K562 (cell line): ENCODE results near the gene ANKLE2. TPM values are rescaled to one million over a fixed set of nuclear protein-coding genes. Genes with fewer than 3 reads are reported as not detected.

Experiments
- ATAC-seq: fragments of 200-7000 bp; cut with Tn5 transposase; 3 replicates; pipeline ENCODE4 v1.9.1; 2020; ENCODE audit warnings: moderate library complexity
- BruUV-seq: library from RNA; stranded (reverse); fragments of 400-500 nt; replicated peaks from 2 replicates; lab custom pipeline; 2021; lab: Mats Ljungman, UMichigan
- CTCF ChIA-PET: fragments of 300-600 bp; formaldehyde crosslinking; extraction: SDS; loops from one replicate; lab custom pipeline; 2021; ENCODE audit warnings: low intra/inter-chr PET ratio; lab: Yijun Ruan, JAX
- POLR2A ChIA-PET: fragments of 300-600, 350-650 bp; sonication (Branson Sonifier 250); formaldehyde crosslinking; extraction: SDS; loops from one replicate; lab custom pipeline; 2021; ENCODE audit warnings: antibody characterized with exemption, inconsistent platforms; lab: Yijun Ruan, JAX
- DNase-seq, 4 experiments: peaks; one replicate each; pipeline versions ENCODE4 v3.0.0 to v3.0.0-alpha.2; 2011 to 2018; ENCODE audit warnings: low spot score in 3 of 4, mixed read lengths in 3 of 4; ENCODE audit errors: extremely low read depth in 1 of 4
- FAIRE-seq: peaks from 2 replicates; lab custom pipeline; 2011; peaks lifted over from hg19 to GRCh38; lab: Jason Lieb, UNC
- H2AFZ ChIP-seq: 2 replicates; pipeline ENCODE4 v1.6.0; 2011; ENCODE audit warnings: low read depth, low read length, control low read depth, inconsistent platforms
- H3K27ac ChIP-seq: fragments of 200-600 bp; 3 replicates; pipeline ENCODE4 v1.8.0; 2011; ENCODE audit warnings: low read depth, mild to moderate bottlenecking, control low read depth, inconsistent platforms, low read length, moderate library complexity, mixed read lengths; ENCODE audit errors: extremely low read depth
- H3K27me3 ChIP-seq, 2 experiments: fragments of 300-600 bp in 1 of 2; 2 replicates in 1 of 2; 3 replicates in 1 of 2; pipeline versions ENCODE4 v1.6.0 to v1.8.0; 2011; ENCODE audit warnings: inconsistent platforms in 2 of 2, low read length in 2 of 2, mild to moderate bottlenecking in 1 of 2, mixed read lengths in 1 of 2, moderate library complexity in 1 of 2; ENCODE audit not compliant: control insufficient read depth in 2 of 2, insufficient read depth in 2 of 2
- H3K36me3 ChIP-seq: fragments of 300-600 bp; 3 replicates; pipeline ENCODE4 v1.8.0; 2011; ENCODE audit warnings: mild to moderate bottlenecking, low read length, inconsistent platforms; ENCODE audit not compliant: control insufficient read depth, insufficient read depth
- H3K4me1 ChIP-seq, 2 experiments: fragments of 200-600 bp in 1 of 2; replicated peaks in 1 of 2; 2 replicates in 1 of 2; 3 replicates in 1 of 2; pipeline versions ENCODE4 v1.5.1 to v1.8.0; 2011; ENCODE audit warnings: inconsistent platforms in 2 of 2, low read length in 2 of 2, mild to moderate bottlenecking in 1 of 2, mixed read lengths in 1 of 2, moderate library complexity in 1 of 2; ENCODE audit not compliant: control insufficient read depth in 2 of 2, insufficient read depth in 2 of 2
- H3K4me2 ChIP-seq: 2 replicates; pipeline ENCODE4 v1.6.1; 2011; ENCODE audit warnings: low read length, control low read depth, inconsistent platforms, mixed read lengths; ENCODE audit not compliant: insufficient read depth
- H3K4me3 ChIP-seq: fragments of 200-600 bp; sonication (generic), shearing (Covaris generic); 2 replicates; pipeline ENCODE4 v1.5.1; 2016; ENCODE audit warnings: control low read depth, inconsistent platforms
- H3K79me2 ChIP-seq: fragments of 200-600 bp; 3 replicates; pipeline ENCODE4 v1.8.0; 2011; ENCODE audit warnings: low read length, inconsistent platforms; ENCODE audit not compliant: control insufficient read depth, insufficient read depth
- H3K9ac ChIP-seq, 2 experiments: 2 replicates each; pipeline versions ENCODE4 v1.6.0 to v1.6.1; 2011; ENCODE audit warnings: low read depth in 2 of 2, low read length in 2 of 2, control low read depth in 1 of 2, inconsistent platforms in 1 of 2, mild to moderate bottlenecking in 1 of 2, mixed read lengths in 1 of 2; ENCODE audit not compliant: insufficient read depth in 1 of 2
- H3K9me1 ChIP-seq: one replicate; pipeline ENCODE4 v1.6.0; 2011; ENCODE audit warnings: inconsistent platforms, mild to moderate bottlenecking, low read length, moderate library complexity; ENCODE audit not compliant: control insufficient read depth, insufficient read depth
- H3K9me3 ChIP-seq: replicated peaks from 2 replicates; pipeline ENCODE4 v1.5.1; 2011; ENCODE audit warnings: low read depth, low read length, inconsistent platforms; ENCODE audit not compliant: control insufficient read depth, insufficient read depth
- H4K20me1 ChIP-seq: replicated peaks from 2 replicates; pipeline ENCODE4 v1.6.1; 2011; ENCODE audit warnings: low read length, inconsistent platforms, mixed read lengths; ENCODE audit not compliant: control insufficient read depth, insufficient read depth
- FOXA3 ChIP-seq, 2 experiments: fragments of 450-650 bp in 1 of 2; sonication (generic) in 1 of 2; formaldehyde crosslinking; IDR thresholded peaks in 1 of 2; conservative IDR thresholded peaks in 1 of 2; 2 replicates each; pipeline versions ENCODE4 v1.4.0 to v1.8.0; 2020 to 2022; ENCODE audit warnings: mild to moderate bottlenecking in 2 of 2, missing genetic modification reagents in 1 of 2
- HIVEP1 ChIP-seq: fragments of 250-450 bp; sonication (Bioruptor Pico); IDR thresholded peaks from 2 replicates; pipeline ENCODE4 v1.4.0; 2020; ENCODE audit warnings: mild to moderate bottlenecking
- KLF13 ChIP-seq: fragments of 450-650 bp; IDR thresholded peaks from 2 replicates; pipeline ENCODE4 v1.6.1; 2016; ENCODE audit warnings: missing genetic modification characterization, low read depth, mild to moderate bottlenecking, missing compliant biosample characterization, moderate library complexity, borderline replicate concordance
- MTA3 ChIP-seq: fragments of 450-650 bp; formaldehyde crosslinking; IDR thresholded peaks from 2 replicates; pipeline ENCODE4 v1.6.1; 2017; ENCODE audit warnings: mild to moderate bottlenecking, borderline replicate concordance
- PHTF2 ChIP-seq: fragments of 250-450 bp; sonication (Bioruptor Pico); IDR thresholded peaks from 2 replicates; pipeline ENCODE4 v1.5.0; 2021; ENCODE audit warnings: mild to moderate bottlenecking
- POLR2G ChIP-seq: fragments of 200-400 bp; formaldehyde crosslinking; IDR thresholded peaks from 2 replicates; pipeline ENCODE4 v1.6.1; 2017; ENCODE audit warnings: low read depth, mild to moderate bottlenecking, antibody characterized with exemption, low read length, moderate library complexity
- SRF ChIP-seq, 2 experiments: fragments of 250-450, 450-650 bp in 1 of 2; sonication (Bioruptor Pico) in 1 of 2; sonication (generic) in 1 of 2; formaldehyde crosslinking; IDR thresholded peaks; 2 replicates each; pipeline versions ENCODE4 v1.5.0 to v1.5.1; 2020 to 2022; ENCODE audit warnings: mild to moderate bottlenecking in 1 of 2, missing genetic modification reagents in 1 of 2
- ZNF140 ChIP-seq: fragments of 250-450 bp; sonication (Bioruptor Pico); IDR thresholded peaks from 2 replicates; pipeline ENCODE4 v1.8.0; 2021; ENCODE audit warnings: moderate library complexity, mild to moderate bottlenecking, inconsistent platforms
- ZNF76 ChIP-seq: fragments of 250-450 bp; sonication (Bioruptor Pico); IDR thresholded peaks from 2 replicates; pipeline ENCODE4 v1.4.0; 2020; ENCODE audit warnings: mild to moderate bottlenecking, moderate library complexity, borderline replicate concordance
- WGBS: fragments of 100-300 bp; shearing (Covaris generic); methylation state at CpG from one replicate; pipeline ENCODE4 v1.1.6; 2016; ENCODE audit warnings: low coverage, mixed read lengths; ENCODE audit not compliant: insufficient coverage; ENCODE audit errors: missing lambda C conversion rate; 5-methylcytosine and 5-hydroxymethylcytosine counted together
- in situ Hi-C: fragments of 300-500 bp; cut with MboI; formaldehyde crosslinking; loops from 4 replicates; pipeline ENCODE4 v1.15.0; 2018; ENCODE audit warnings: inconsistent platforms, mixed read lengths
- intact Hi-C: fragments of 100-400 bp; cut with micrococcal nuclease; formaldehyde crosslinking; loops from 2 replicates; pipeline ENCODE4 v1.14.2; 2022
- polyA plus RNA-seq, 8 experiments: library from polyadenylated mRNA; depleted of rRNA in 4 of 8; stranded (reverse) in 5 of 8; unstranded in 3 of 8; fragments of >200 nt; fragmentation: Nextera tagmentation in 2 of 8; fragmentation: Illumina TruSeq in 1 of 8; extraction: Ambion mirVana in 2 of 8; extraction: Trizol in 1 of 8; gene quantifications; 2 replicates each; pipeline versions ENCODE4 v1.2.1 to v1.2.3, GENCODE V29; 2011 to 2014; ENCODE audit warnings: inconsistent platforms in 1 of 8, missing spikeins in 1 of 8
- total RNA-seq, 7 experiments: library from RNA; depleted of rRNA in 6 of 7; stranded (reverse); fragments of >200 nt in 6 of 7; fragmentation: Illumina TruSeq in 2 of 7; extraction: Trizol in 2 of 7; gene quantifications; 2 replicates each; pipeline versions ENCODE4 v1.2.1 to v1.2.3, GENCODE V29; 2011 to 2021; ENCODE audit warnings: low replicate concordance in 1 of 7

The ANKLE2 gene
- total and polyA plus RNA-seq, 9 of the 15 experiments (the other 6 are each of a cell fraction or from before 2014, with no cell fraction given) = 3.2 to 57.7 (median 45.6) TPM

- TF ChIP-seq ZNF76 = no peak
Observed at GRCh38 chr12:132739600-132740312, 21.9 kb downstream of the ANKLE2 start (continued).

- H3K9me3 ChIP-seq = no peaks in the 10 kb centered on the region
- in situ Hi-C loops = no loop called here
Observed at GRCh38 chr12:132736913-132737312, 24.7 kb downstream of the ANKLE2 start.

More at GRCh38 chr12:132736913-132737312, 24.7 kb downstream of the ANKLE2 start:
- no peak for ATAC-seq
- Histone ChIP-seq H3K79me2 (no peaks in the 10 kb centered on the region), H3K4me2 (no peak overlapping the region), H3K4me1 (no peaks in the 10 kb centered on the region), H3K27me3 (no peaks in the 10 kb centered on the region), H3K9me1 (no peaks in the 10 kb centered on the region), H3K9ac (no peak overlapping the region; a peak in 1 of 4 replicates), H3K4me3 (no peak overlapping the region), H2AFZ (no peak overlapping the region), H3K27ac (no peak overlapping the region), H3K36me3 (peaks cover 93% of the 10 kb centered on the region), H4K20me1 (no peaks in the 10 kb centered on the region)
- DNase-seq = no peak
- ChIA-PET CTCF (no interaction called here), POLR2A (no interaction called here)
- TF ChIP-seq PHTF2 (CRISPR knock-in tag) (no peak), FOXA3 (CRISPR knock-in tag; conservative IDR thresholded peaks at IDR 0.05 in 1 of 2, IDR thresholded peaks at IDR 0.05 in 1 of 2) (no peak), MTA3 (no peak), ZNF140 (no peak), HIVEP1 (CRISPR knock-in tag) (no peak), SRF (CRISPR knock-in tag; IDR thresholded peaks at IDR 0.05) (no peak), POLR2G (peak; percentile 44; the same call in 1 of the 2 replicates), KLF13 (tag) (no peak)
- BruUV-seq = no TSS peak
- WGBS = 96% methylated on average over 8 of the region's 15 CpGs
- intact Hi-C loops = no loop called here
- FAIRE-seq = no peak
